NCI-H2107 treated with DMSO at 0.1 percent for 48 hours (cell line): Measurements from ENCODE around the gene ATP11B.
"Not testable (repeated sequence)": the region's sequence is repeated elsewhere in the genome, so short reads cannot be mapped to it uniquely, and the experiment has no call there.

Experiments used
- DNase-seq: peaks from one replicate; lab custom pipeline; 2025; ENCODE audit not compliant: unreplicated experiment; lab: John Stamatoyannopoulos, UW

ATP11B gene

GRCh38 chr3:182824957-182825356, 31.7 kb downstream of the ATP11B start:
- DNase-seq, result no peak

- DNase-seq, result no peak
Observed at GRCh38 chr3:182829761-182830405, 36.6 kb downstream of the ATP11B start.

- DNase-seq, result no peak
Observed at GRCh38 chr3:182837855-182838454, 44.7 kb downstream of the ATP11B start.

DNA sequence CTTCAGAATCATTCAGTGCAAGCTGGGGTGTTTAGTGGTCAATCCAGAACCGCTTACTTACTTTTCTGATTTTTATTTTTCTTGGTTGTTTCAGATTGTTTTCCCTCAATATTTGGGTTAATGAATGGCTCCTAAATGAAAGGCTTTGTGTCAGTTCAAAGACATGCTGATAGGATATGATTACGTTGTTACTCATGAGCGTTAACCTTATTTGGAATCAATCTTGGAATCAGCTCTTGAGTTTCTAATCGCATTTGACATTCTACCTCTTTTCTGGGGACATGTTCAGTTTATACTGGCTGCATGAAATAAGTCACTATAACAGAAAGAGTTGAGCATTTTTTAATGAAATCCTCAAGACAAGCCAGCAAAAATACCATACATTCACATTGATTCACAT, 50.2 kb downstream of the ATP11B start:
- no peak for DNase-seq

DNA sequence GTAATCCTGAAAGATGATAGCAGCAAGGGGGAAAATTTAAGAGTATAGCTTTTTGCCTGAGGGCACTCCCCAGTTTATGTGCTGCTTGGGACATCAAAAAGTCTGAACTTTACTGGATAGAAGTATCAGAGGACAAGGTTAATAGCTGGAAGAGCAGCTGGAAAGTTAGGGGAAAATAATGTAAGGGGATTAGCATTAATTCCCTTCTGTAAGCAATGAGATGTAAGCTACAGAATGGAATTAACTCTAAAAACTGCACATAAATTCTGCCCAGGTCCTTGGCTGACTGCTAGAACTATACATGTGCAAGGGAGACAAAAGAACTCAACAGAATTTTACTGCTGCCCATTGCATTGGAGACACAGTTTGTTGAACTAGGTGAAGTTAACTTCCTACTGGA, 55.6 kb downstream of the ATP11B start:
- no peak for DNase-seq

DNA sequence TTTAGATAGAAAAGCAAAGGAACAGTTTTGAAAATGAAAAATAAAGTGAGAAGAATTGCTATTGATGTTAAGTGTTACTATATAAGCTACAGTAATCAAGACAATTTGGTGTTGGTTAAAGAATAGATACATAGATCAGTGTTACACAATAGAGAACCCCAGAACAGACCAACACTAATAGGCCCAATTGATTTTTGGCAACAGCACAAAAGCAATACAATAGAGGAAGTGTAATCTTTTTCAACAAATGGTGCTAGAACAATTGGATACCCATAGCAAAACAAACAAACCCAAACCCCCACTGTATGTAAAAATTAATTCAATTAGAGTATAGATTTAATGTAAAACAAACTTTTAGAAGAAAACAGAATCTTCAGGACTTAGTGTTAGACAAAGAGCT, 61.8 kb downstream of the ATP11B start:
- no peak for DNase-seq

GRCh38 chr3:182861348-182861747, 68.0 kb downstream of the ATP11B start:
- DNase-seq, result no peak

DNA sequence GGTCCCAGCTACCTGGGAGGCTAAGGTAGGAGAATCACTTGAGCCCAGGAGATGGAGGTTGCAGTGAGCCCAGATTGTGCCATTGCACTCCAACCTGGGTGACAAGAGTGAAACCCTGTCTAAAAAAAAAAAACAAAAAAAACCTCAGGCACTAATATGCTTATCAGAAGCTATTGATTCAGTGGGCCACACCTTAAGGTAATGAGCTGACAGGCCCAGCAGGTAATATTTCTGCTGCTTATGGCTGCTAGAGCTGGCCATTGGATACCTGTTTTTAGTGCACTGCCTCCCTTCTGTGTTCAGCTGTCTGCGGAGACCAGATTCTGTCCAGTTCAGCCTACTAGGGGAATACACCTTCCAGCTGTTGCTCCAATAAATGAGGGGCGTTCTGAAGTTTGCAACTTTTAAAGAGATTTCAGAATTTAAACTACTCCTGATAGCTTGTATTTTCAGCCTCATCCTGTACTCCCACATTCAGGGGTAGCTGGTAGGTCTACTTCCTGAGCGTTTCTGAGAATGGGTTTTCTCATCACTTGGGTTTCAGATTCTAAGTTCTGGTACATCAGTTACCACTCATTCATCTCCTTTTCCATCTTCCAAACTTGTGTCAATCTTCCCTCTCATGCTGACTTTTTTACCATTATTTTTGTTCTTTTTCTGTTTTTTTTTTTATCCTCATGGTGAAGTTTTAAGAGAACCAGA, 69.0 kb downstream of the ATP11B start:
- DNase-seq, result no peak

DNA sequence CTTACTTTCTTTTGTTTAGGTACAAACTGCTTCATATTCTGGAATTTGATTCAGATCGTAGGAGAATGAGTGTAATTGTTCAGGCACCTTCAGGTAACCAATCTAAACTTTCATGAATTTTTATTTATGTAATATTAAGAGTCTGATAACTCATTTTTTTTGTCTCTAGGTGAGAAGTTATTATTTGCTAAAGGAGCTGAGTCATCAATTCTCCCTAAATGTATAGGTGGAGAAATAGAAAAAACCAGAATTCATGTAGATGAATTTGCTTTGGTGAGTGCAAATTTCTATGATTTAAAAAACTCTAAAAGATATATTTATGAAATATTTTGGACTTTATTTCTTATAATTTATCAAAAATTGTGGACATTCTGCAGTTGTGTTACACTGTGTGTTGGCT, 75.8 kb downstream of the ATP11B start:
- DNase-seq, result no peak

DNA sequence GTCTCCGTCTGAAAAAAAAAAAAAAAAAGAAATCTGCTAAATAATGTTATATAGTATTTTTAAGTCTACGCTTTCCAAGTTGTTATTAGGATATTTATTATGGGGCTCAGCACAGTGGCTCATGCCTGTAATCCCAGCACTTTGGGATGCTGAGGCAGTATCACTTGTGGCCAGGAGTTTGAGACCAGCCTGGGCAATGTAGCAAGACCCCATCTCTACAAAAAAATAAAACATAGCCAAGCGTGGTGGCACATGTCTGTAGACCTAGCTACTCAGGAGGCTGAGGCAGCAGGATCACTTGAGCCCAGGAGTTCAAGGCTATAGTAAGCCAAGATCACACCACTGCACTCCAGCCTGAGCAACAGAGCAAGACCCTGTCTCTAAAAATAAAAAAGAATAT, 77.6 kb downstream of the ATP11B start:
- not testable (repeated sequence) for DNase-seq

DNA sequence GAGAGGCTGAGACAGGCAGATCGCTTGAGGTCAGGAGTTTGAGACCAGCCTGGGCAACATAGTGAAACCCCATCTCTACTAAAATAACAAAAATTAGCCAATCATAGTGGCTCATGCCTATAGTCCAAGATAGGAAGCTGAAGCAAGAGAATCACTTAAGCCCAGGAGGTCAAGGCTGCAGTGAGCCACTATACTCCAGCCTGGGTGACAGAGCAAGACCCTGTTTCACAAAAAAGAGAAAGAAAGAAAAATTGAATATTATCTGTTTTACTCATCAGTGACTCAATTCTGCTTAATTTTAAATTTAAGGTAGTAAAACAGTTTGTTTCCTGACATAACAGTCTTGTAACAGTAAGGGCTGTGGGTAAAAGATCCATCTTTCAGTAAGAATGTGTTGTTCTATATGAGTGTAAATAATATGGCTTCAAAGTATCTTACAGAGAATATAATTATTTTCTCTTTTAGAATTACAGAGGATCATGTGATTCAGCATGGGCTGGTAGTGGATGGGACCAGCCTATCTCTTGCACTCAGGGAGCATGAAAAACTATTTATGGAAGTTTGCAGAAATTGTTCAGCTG, 85.8 kb downstream of the ATP11B start:
- no peak for DNase-seq

- no peak for DNase-seq
Observed at GRCh38 chr3:182886497-182886896, 93.2 kb downstream of the ATP11B start.

DNA sequence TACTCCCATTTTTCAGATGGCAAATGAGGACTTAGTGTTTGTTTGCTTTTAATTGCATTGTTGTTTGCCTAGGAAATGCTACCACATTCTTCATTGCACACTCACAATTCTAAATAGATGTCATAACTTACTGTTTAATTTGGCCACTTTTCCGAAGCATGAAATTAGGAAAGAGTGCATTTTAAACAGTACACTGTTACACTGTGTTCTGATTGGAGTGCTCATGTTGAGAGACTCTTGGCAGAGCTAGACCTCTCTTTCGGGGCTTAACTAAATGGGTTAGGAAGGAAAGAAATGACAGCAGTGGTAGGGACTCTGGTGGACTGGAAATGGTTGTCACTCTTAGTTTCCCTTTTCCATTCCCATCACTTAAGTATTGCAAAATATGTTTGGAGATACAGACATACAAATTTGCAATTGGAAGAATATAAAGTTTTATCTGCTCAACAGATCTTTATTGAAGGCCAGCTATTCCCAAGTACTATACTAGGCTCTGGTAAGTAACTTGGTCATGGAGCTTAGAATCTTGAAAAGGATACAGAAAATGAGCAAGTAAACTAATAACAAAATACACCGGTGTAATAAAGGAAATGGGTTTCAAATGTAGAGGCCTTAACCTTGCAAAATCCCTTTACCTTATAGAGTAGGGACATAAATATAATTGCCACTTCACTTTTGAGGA, 96.8 kb downstream of the ATP11B start:
- no peak for DNase-seq

DNA sequence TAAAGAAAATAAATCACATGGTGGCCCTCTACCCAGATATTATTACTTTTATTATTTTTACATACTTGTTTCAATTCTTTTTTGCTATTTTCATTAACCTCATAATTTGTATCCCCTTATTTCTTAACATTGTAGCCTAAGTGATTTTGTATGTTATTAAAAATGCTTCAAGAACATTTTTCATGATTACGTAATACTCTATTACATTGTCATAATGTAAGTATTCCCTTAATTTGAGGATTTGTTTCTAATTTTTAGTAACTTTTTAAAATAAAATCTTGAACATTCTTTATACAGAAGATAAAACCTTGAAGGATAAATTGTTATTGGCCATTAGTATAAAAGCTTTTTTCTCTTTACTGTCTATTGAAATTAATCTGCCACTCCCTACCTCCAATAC, 98.1 kb downstream of the ATP11B start:
- no peak for DNase-seq

- DNase-seq, result no peak
Observed at GRCh38 chr3:182892226-182892625, 98.9 kb downstream of the ATP11B start.

GRCh38 chr3:182895513-182896112, 102.3 kb downstream of the ATP11B start:
- no peak for DNase-seq

- DNase-seq, result no peak
Observed at GRCh38 chr3:182896553-182896952, 103.2 kb downstream of the ATP11B start.

DNA sequence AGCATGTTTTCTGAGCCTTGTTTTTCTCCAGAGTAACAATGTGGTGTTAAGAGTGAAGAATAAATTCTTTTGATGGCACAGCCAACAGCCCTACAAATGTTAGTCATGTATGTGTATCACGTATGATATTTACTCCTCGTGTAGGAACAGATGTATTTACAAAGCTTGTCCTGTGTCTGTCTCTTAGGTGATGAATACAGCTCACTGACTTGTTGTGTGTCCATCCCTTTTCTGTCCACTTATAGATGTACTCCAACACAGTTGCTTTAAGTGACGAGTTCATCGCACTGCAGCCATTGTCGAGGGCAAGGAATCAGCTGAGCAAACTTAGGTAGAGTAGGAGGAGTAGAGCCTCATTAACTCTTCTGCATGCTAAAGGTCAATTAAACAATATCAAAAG, 108.9 kb downstream of the ATP11B start:
- no peak for DNase-seq

DNA sequence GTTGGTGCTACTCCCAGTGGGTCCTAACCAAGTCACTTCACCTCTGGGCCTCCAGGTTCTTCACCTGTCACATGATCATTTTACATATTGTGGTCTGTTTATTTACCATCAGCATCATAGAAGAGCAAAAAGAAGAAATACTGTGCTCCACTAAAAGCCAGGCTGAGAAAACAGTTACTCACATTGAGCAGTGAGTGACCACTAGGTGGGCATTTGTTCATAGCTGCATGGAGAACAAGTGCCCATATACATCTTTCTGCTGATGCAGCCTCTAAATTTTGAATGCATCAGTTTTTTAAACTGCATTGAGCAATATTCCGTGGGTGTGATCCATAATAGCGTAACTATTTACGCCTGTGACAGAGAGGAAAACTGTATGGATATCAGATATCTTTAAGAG, 110.9 kb downstream of the ATP11B start:
- no peak for DNase-seq

- peak; percentile 61 for DNase-seq
Observed at GRCh38 chr3:182905623-182906022, 112.3 kb downstream of the ATP11B start.

DNA sequence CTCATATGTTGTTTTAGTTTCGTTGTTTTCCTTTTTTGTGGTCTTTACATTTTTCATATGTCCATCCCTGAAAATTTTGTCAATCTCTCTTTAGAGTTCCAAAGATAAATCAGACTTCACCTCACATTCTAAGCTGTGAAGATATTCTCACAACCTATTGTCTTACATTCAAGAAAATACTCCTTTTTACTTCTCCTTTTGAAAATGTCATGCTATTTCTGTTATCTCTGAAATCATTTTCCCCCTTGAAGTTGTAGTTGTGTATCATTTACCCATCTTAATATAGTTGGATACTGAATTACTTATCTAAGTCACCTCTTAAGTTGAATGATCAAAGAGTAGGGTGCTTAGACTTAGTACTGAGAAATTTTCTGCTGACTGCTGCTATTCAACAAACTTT, 112.7 kb downstream of the ATP11B start:
- DNase-seq, result no peak
